Esophagus muscularis mucosa (tissue), 4 donors: ENCODE data around the gene HS6ST3.

Experiments
- CTCF ChIP-seq, 3 experiments: fragments of 200-600 bp in 2 of 3; fragments of 450-650 bp in 1 of 3; sonication (generic) in 2 of 3; IDR thresholded peaks; one replicate each; pipeline ENCODE4 v1.5.1; 2017 to 2019; ENCODE audit warnings: antibody characterized with exemption in 3 of 3, mild to moderate bottlenecking in 2 of 3, moderate library complexity in 1 of 3
- EP300 ChIP-seq: sonication (generic); formaldehyde crosslinking; IDR thresholded peaks from one replicate; pipeline ENCODE4 v1.6.1; 2017; ENCODE audit warnings: antibody characterized with exemption
- POLR2A ChIP-seq: fragments of 450-650 bp; IDR thresholded peaks from one replicate; pipeline ENCODE4 v1.6.1; 2017; ENCODE audit warnings: antibody characterized with exemption, moderate library complexity, mild to moderate bottlenecking, low read depth
- POLR2AphosphoS5 ChIP-seq, 2 donors: sonication (generic); formaldehyde crosslinking; IDR thresholded peaks; one replicate each; pipeline ENCODE4 v1.6.1; 2017; ENCODE audit warnings: antibody characterized with exemption in 2 of 2

DNA sequence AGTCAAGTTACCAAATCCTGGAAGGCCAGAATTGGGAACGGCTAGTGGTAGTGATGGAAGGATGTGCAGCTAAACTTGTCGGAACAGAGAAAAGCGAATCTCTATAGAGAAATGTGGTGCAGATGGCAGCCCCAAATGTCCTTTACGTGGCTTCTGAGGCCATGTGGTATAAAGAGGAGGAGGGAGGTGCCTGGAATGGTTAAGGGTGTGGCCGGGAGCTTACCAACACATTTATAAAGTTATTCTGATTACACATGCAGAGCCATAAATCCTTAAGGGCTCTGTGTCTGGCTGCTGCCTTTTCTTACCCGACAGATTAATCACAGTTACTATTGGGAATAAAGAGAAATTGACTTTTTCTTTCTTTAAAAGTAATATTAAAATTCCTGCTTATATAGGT, 714.3 kb downstream of the HS6ST3 start:
- no peak for TF ChIP-seq CTCF (IDR thresholded peaks at IDR 0.05)
- no peak for TF ChIP-seq POLR2A
- TF ChIP-seq POLR2AphosphoS5 (IDR thresholded peaks at IDR 0.05): no peak
- TF ChIP-seq EP300: no peak
